HL-60 (cell line): ENCODE data around the gene OCEL1.
"Not testable (repeated sequence)": the region's sequence is repeated elsewhere in the genome, so short reads cannot be mapped to it uniquely, and the experiment has no call there.

Experiments
- DNase-seq, 2 experiments: peaks; one replicate each; pipeline ENCODE4 v3.0.0-alpha.2; 2010 to 2020; ENCODE audit warnings: low read depth in 1 of 2, low spot score in 1 of 2
- H3K27ac ChIP-seq: fragments of 250-450 bp; sonication (Bioruptor Pico); replicated peaks from 2 replicates; pipeline ENCODE4 v1.5.1; 2020; ENCODE audit warnings: mild to moderate bottlenecking, moderate library complexity
- H3K27me3 ChIP-seq: fragments of 250-450 bp; sonication (Bioruptor Pico); 2 replicates; pipeline ENCODE4 v1.5.1; 2021; ENCODE audit warnings: mild to moderate bottlenecking, moderate library complexity; ENCODE audit not compliant: insufficient read depth, poor library complexity, severe bottlenecking
- H3K4me3 ChIP-seq: replicated peaks from 2 replicates; pipeline ENCODE4 v1.5.1; 2011; ENCODE audit warnings: mild to moderate bottlenecking, control low read depth, low read length; ENCODE audit not compliant: insufficient read depth
- GABPA ChIP-seq: IDR thresholded peaks from 2 replicates; pipeline ENCODE4 v1.6.1; 2012; ENCODE audit warnings: low read depth
- POLR2AphosphoS5 ChIP-seq: IDR thresholded peaks from 2 replicates; pipeline ENCODE4 v1.6.1; 2012; ENCODE audit warnings: low read depth
- REST ChIP-seq: IDR thresholded peaks from 2 replicates; pipeline ENCODE4 v1.6.1; 2012; ENCODE audit warnings: low read depth; ENCODE audit not compliant: insufficient replicate concordance
- SPI1 ChIP-seq: IDR thresholded peaks from 2 replicates; pipeline ENCODE4 v1.6.1; 2012; ENCODE audit warnings: low read depth, mild to moderate bottlenecking, borderline replicate concordance
- TF ChIP-seq, protein P1 (sequence below): IDR thresholded peaks from one replicate; pipeline ENCODE4 v1.5.1; 2011; ENCODE audit warnings: low read length, control low read depth, inconsistent platforms; ENCODE audit not compliant: insufficient read depth

The OCEL1 gene

DNA sequence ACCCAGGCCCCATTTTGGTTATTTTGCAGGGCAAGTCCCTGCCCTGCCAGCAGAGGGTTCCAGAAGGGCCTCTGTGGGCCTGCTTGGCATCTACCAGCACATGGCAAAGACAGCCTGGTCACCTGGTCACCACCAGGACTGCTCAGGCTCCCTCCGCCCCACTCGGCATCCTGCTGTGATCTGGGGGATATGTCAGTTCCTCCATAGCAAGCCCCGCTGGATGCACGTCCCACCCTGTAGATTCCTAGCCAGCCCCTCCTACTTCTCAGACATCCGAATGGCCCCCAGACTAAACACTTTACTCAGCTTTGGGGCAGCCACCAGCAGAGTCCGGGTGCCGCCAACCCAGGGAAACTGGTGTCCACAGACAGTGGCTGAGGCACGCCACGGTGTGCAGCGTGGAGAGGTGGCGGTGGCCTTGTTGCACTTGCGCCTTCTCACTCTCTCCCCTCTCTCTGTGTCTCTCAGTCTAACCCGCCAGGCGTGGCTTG lies 42.7 kb upstream of the OCEL1 start:
- Histone ChIP-seq H3K27ac (no peak overlapping the region), H3K27me3 (no peaks in the 10 kb centered on the region), H3K4me3 (no peak overlapping the region)
- TF ChIP-seq GABPA (no peak), SPI1 (no peak), REST (no peak), POLR2AphosphoS5 (no peak)
- TF ChIP-seq, protein P1, sequence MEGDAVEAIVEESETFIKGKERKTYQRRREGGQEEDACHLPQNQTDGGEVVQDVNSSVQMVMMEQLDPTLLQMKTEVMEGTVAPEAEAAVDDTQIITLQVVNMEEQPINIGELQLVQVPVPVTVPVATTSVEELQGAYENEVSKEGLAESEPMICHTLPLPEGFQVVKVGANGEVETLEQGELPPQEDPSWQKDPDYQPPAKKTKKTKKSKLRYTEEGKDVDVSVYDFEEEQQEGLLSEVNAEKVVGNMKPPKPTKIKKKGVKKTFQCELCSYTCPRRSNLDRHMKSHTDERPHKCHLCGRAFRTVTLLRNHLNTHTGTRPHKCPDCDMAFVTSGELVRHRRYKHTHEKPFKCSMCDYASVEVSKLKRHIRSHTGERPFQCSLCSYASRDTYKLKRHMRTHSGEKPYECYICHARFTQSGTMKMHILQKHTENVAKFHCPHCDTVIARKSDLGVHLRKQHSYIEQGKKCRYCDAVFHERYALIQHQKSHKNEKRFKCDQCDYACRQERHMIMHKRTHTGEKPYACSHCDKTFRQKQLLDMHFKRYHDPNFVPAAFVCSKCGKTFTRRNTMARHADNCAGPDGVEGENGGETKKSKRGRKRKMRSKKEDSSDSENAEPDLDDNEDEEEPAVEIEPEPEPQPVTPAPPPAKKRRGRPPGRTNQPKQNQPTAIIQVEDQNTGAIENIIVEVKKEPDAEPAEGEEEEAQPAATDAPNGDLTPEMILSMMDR = no peak
- DNase-seq = no peak

- peak in 1 of 2 experiments; percentile 15 for DNase-seq
- Histone ChIP-seq H3K27ac (no peak overlapping the region), H3K27me3 (no peaks in the 10 kb centered on the region), H3K4me3 (no peak overlapping the region)
- TF ChIP-seq, protein P1 = no peak
Measured at GRCh38 chr19:17183858-17184321, 42.1 kb upstream of the OCEL1 start.

DNA sequence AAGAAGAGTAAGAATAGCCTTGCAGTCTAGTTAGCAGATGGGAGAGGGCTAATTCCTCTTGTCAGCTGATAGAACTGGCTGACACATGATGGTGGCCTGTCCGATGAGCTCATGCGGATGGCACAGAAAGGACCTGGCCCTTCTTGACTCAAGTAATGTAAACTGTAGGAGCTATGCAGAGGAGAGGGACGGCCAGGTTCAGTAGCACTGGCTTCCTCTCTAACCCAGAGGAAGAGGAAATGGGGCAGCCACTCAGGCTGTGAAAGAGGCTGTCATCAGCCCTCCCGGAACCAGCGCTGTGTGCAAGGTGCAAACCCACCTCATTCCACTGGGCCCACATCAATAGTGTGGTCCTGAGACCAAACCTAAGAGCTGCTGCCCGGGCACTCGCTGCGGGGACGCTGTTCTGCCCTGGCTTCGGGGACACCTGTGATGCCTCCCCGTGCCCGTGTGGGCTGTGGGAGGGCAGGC lies 41.6 kb upstream of the OCEL1 start:
- no peak overlapping the region for H3K27ac ChIP-seq
- no peak overlapping the region for H3K4me3 ChIP-seq
- no peak for DNase-seq
- TF ChIP-seq POLR2AphosphoS5 (no peak), REST (no peak), SPI1 (no peak), GABPA (no peak)
- TF ChIP-seq, protein P1 = no peak
- no peaks in the 10 kb centered on the region for H3K27me3 ChIP-seq

GRCh38 chr19:17185590-17185989 lies 40.4 kb upstream of the OCEL1 start:
- no peaks in the 10 kb centered on the region for H3K27me3 ChIP-seq
- DNase-seq = no peak
- H3K4me3 ChIP-seq = no peak overlapping the region
- no peak for TF ChIP-seq SPI1
- no peak for TF ChIP-seq POLR2AphosphoS5
- TF ChIP-seq, protein P1 = no peak
- no peak for TF ChIP-seq GABPA
- no peak for TF ChIP-seq REST
- H3K27ac ChIP-seq = no peak overlapping the region

DNA sequence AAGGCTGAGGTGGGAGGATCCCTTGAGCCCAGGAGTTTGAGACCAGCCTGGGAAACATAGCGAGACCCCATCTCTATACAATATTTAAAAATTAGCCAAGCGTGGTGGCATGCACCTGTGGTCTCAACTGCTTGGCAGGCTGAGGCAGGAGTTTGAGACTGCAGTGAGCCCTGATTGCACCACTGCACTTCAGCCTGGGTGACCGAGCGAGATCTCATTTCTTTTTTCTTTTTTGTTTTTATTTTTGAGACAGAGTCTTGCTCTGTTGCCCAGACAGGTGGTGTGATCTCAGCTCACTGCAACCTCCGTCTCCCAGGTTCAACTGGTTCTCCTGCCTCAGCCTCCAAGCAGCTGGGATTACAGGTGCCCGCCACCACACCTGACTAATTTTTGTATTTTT lies 34.3 kb upstream of the OCEL1 start:
- H3K27me3 ChIP-seq, H3K4me3 ChIP-seq, DNase-seq, H3K27ac ChIP-seq: not testable (repeated sequence)
